ENCODE measurements around the gene TBC1D14.

TBC1D14 gene

DNA sequence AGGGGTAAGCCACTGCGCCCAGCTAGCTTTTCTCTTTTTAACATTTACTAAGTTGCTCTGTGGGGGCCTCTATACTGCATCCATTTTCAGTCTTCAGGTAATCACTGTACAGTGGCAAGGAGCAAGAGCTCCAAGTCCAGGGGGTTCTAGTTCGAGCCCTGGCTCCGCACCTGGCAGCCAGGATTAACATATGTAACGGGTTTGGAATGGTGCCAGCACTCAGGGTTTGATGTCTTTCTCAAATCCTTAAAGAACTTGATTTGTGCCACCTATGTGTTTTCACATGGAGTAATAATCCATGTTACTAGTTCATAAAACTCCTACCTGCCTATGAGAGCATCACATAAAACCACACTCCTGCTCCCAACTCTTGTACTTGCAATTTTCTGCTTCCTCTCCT lies 153.7 kb downstream of the TBC1D14 start:
- Histone ChIP-seq H3K9ac (ENCODE audit: low read depth in 1 of 2, low read length in 2 of 2) (no peak overlapping the region), H3K27ac (ENCODE audit: low read depth in 2 of 2, low read length in 2 of 2) (no peak overlapping the region), H3K27me3 (ENCODE audit: control insufficient read depth in 2 of 2, insufficient read depth in 2 of 2, low read length in 2 of 2) (no peaks in the 10 kb centered on the region), H3K4me3 (ENCODE audit: low read length in 2 of 2) (no peak overlapping the region), H3K4me1 (ENCODE audit: control insufficient read depth in 2 of 2, insufficient read depth in 2 of 2, low read length in 2 of 2) (peaks cover 10 to 11% of the 10 kb centered on the region in 2 donors), H3K36me3 (ENCODE audit: control insufficient read depth in 2 of 2, insufficient read depth in 2 of 2, low read length in 2 of 2) (peaks cover 34 to 51% of the 10 kb centered on the region in 2 donors), H3K9me3 (ENCODE audit: control insufficient read depth in 2 of 2, low read length in 2 of 2) (no peaks in the 10 kb centered on the region)

DNA sequence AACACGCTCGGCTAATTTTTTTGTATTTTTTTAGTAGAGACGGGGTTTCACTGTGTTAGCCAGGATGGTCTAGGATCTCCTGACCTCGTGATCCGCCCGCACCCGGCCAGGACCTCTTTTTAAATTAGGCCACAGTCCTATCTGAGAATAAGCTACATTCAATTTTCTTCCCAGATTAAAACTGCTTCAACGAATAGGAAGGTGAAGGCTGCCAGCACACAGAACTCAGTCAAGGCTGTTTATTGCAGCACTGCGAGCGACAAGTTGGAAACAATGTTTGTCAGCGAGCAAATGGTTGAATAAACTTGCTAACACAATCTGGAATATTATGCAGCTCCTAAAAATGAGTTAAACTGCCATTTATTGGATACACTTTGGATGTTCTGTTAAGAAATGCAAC lies 156.4 kb downstream of the TBC1D14 start:
- Histone ChIP-seq H3K9me3 (ENCODE audit: control insufficient read depth in 2 of 2, low read length in 2 of 2) (no peaks in the 10 kb centered on the region), H3K36me3 (ENCODE audit: control insufficient read depth in 2 of 2, insufficient read depth in 2 of 2, low read length in 2 of 2) (peaks cover 20 to 31% of the 10 kb centered on the region in 2 donors), H3K27ac (ENCODE audit: low read depth in 2 of 2, low read length in 2 of 2) (no peak overlapping the region), H3K4me3 (ENCODE audit: low read length in 2 of 2) (no peak overlapping the region), H3K4me1 (ENCODE audit: control insufficient read depth in 2 of 2, insufficient read depth in 2 of 2, low read length in 2 of 2) (peaks cover 11 to 17% of the 10 kb centered on the region in 2 donors), H3K9ac (ENCODE audit: low read depth in 1 of 2, low read length in 2 of 2) (no peak overlapping the region), H3K27me3 (ENCODE audit: control insufficient read depth in 2 of 2, insufficient read depth in 2 of 2, low read length in 2 of 2) (no peaks in the 10 kb centered on the region)

DNA sequence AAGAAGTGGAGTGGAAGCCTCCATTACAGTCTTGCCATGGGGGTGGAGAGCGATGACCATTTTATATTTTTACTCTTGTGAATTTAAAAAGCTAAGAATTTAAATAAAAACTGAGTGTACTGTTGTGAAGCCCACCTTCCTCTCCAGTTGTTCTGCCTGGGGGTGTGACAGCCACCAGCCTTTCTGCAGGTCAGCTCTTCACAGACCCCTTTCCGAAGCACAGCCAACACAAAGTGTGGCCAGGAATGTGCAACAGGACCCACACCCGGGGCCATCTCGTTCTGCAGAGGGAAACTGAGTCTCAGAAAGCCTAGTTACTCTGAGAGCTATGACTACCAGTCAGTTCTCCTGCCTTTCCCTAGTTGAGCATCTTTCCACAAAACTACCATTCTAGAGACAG lies 156.9 kb downstream of the TBC1D14 start:
- Histone ChIP-seq H3K36me3 (ENCODE audit: control insufficient read depth in 2 of 2, insufficient read depth in 2 of 2, low read length in 2 of 2) (peaks cover 17 to 26% of the 10 kb centered on the region in 2 donors), H3K27me3 (ENCODE audit: control insufficient read depth in 2 of 2, insufficient read depth in 2 of 2, low read length in 2 of 2) (no peaks in the 10 kb centered on the region), H3K4me1 (ENCODE audit: control insufficient read depth in 2 of 2, insufficient read depth in 2 of 2, low read length in 2 of 2) (peaks cover 11 to 17% of the 10 kb centered on the region in 2 donors), H3K9me3 (ENCODE audit: control insufficient read depth in 2 of 2, low read length in 2 of 2) (no peaks in the 10 kb centered on the region), H3K9ac (ENCODE audit: low read depth in 1 of 2, low read length in 2 of 2) (no peak overlapping the region), H3K27ac (ENCODE audit: low read depth in 2 of 2, low read length in 2 of 2) (no peak overlapping the region), H3K4me3 (ENCODE audit: low read length in 2 of 2) (peak overlapping the region; percentile 89 to 90)

DNA sequence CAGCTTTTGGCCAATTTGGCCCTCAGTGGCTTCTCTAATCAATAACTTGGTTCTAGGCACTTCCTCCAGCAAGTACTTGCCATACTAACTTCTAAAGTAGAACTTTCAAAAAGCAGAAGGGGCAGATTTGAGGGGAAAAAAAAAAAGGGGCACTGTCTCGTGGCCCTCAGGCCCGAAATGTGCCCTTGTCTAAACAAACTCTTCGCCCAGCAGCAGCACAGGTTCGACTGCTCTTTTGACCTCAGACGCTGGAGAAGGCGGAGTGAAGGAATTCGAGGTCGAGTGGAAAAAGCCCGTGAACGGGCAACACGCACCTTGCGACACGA lies 157.5 kb downstream of the TBC1D14 start:
- Histone ChIP-seq H3K4me1 (ENCODE audit: control insufficient read depth in 2 of 2, insufficient read depth in 2 of 2, low read length in 2 of 2) (peaks cover 11 to 17% of the 10 kb centered on the region in 2 donors), H3K9ac (ENCODE audit: low read depth in 1 of 2, low read length in 2 of 2) (peak overlapping the region; percentile 66 to 84), H3K4me3 (ENCODE audit: low read length in 2 of 2) (peak overlapping the region; percentile 89 to 90), H3K27ac (ENCODE audit: low read depth in 2 of 2, low read length in 2 of 2) (peak overlapping the region; percentile 74 to 86), H3K9me3 (ENCODE audit: control insufficient read depth in 2 of 2, low read length in 2 of 2) (no peaks in the 10 kb centered on the region), H3K36me3 (ENCODE audit: control insufficient read depth in 2 of 2, insufficient read depth in 2 of 2, low read length in 2 of 2) (peaks cover 11 to 20% of the 10 kb centered on the region in 2 donors), H3K27me3 (ENCODE audit: control insufficient read depth in 2 of 2, insufficient read depth in 2 of 2, low read length in 2 of 2) (no peaks in the 10 kb centered on the region)

DNA sequence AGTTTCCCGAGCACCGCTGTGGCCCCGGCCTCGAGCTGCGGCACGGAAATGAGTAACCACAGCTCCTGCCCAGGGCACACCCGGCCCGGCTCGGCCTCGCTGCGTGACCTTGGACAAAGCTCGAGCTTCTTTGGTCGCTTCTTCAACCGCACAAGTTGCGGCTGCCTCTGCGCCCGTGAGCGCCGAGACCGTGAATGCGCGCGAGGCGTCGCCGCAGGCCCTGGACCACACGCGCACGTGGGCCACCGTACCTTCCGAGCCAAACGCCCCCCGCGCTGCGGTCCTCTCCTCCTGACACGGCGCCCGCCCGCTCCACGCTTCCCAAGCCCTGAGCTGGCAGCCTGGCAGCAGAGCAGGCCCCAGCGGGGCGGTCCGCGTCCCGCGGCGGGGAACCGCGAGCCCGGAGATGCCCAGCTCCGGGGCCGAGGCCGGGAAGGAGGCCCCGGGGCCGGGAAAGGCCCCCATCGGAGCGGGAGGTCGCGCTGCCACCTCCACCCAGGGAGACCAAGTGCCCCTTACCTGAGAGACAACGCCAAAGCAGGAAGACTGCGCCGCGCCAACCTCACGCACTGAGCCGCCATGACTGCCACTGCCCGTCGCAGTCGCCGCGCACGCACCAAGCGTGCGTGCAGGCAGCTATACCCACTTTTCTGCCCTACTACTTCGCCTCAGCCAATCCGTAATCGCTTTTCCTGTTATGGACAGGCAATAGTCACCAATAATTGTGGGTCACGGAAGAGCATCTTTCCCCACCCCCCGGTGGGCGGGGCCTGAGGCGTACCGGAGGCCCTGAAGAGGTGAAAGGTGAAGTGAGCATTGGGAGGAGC lies 158.0 kb downstream of the TBC1D14 start, which contains the start of gene GRPEL1:
Gene GRPEL1 (minus strand): TSS at position 613 of the 827 bp plus-strand sequence. CDS start 32 bp downstream, at position 581.
- Histone ChIP-seq H3K9ac (ENCODE audit: low read depth in 1 of 2, low read length in 2 of 2) (peak within 1 kb of the TSS; percentile 72 to 84), H3K27ac (ENCODE audit: low read depth in 2 of 2, low read length in 2 of 2) (peak within 1 kb of the TSS; percentile 84 to 94), H3K36me3 (ENCODE audit: control insufficient read depth in 2 of 2, insufficient read depth in 2 of 2, low read length in 2 of 2) (peaks cover 10 to 18% of the 10 kb centered on the region in 2 donors), H3K27me3 (ENCODE audit: control insufficient read depth in 2 of 2, insufficient read depth in 2 of 2, low read length in 2 of 2) (no peaks in the 10 kb centered on the region), H3K4me1 (ENCODE audit: control insufficient read depth in 2 of 2, insufficient read depth in 2 of 2, low read length in 2 of 2) (peaks cover 11 to 17% of the 10 kb centered on the region in 2 donors), H3K9me3 (ENCODE audit: control insufficient read depth in 2 of 2, low read length in 2 of 2) (no peaks in the 10 kb centered on the region), H3K4me3 (ENCODE audit: low read length in 2 of 2) (peak within 1 kb of the TSS; percentile 89 to 90)

DNA sequence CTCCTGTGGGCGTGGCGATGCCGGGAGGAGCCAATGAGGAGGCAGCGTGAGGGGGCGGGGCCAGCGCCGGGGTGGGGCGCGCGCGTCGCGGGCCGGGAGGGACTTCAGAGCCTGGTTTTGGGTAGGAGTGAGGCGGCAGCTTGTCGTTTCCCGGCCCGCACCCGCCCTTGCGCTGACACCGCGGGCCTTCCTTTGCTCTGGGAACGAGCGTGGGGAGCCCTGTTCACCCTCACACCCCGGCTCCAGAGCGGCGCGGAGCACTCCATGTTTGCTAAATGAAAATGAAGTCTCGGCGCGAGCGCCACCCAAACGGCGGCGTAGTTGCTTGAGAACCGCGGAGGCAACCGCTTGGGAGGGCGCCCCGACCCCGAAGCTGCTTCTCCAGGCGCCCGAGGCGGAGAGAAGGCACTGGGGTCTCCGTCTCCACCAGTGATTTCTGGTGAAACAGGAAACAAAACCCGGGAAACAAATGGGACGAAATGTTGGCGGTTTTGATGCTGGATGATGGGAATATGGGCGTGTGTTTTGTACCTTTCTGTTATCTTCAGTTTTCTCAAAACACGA lies 158.7 kb downstream of the TBC1D14 start:
- no peaks in the 10 kb centered on the region for H3K27me3 ChIP-seq (ENCODE audit: control insufficient read depth in 2 of 2, insufficient read depth in 2 of 2, low read length in 2 of 2)
- H3K27ac ChIP-seq (ENCODE audit: low read depth in 2 of 2, low read length in 2 of 2) = peak overlapping the region; percentile 84 to 94
- no peaks in the 10 kb centered on the region for H3K9me3 ChIP-seq (ENCODE audit: control insufficient read depth in 2 of 2, low read length in 2 of 2)
- H3K4me1 ChIP-seq (ENCODE audit: control insufficient read depth in 2 of 2, insufficient read depth in 2 of 2, low read length in 2 of 2) = peaks cover 11 to 17% of the 10 kb centered on the region in 2 donors
- peak overlapping the region; percentile 72 to 82 for H3K9ac ChIP-seq (ENCODE audit: low read depth in 1 of 2, low read length in 2 of 2)
- peaks cover 7 to 13% of the 10 kb centered on the region in 2 donors for H3K36me3 ChIP-seq (ENCODE audit: control insufficient read depth in 2 of 2, insufficient read depth in 2 of 2, low read length in 2 of 2)
- H3K4me3 ChIP-seq (ENCODE audit: low read length in 2 of 2) = peak overlapping the region; percentile 64 to 89

DNA sequence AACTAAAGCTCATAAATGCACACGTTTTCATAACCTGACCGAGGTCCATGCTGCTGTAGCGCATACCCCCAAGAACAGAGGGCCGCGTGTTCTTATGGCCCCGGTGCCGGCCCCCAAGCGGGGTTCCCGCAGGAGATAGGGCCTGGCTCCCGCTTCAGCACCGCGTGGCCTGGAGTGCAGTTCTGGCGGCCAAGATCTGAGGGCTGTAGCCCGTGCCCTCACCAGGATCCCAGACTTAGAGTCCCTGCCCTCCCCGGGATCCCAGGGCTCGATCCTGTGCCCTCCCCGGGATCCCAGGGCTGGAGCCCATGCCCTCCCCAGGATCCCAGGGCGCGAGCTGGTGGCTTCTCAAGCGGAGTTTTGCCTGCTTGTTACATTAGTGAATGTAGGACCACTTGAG lies 159.3 kb downstream of the TBC1D14 start:
- Histone ChIP-seq H3K36me3 (ENCODE audit: control insufficient read depth in 2 of 2, insufficient read depth in 2 of 2, low read length in 2 of 2) (peaks cover 2 to 8% of the 10 kb centered on the region in 2 donors), H3K4me1 (ENCODE audit: control insufficient read depth in 2 of 2, insufficient read depth in 2 of 2, low read length in 2 of 2) (peaks cover 11 to 17% of the 10 kb centered on the region in 2 donors), H3K9ac (ENCODE audit: low read depth in 1 of 2, low read length in 2 of 2) (peak overlapping the region; percentile 72 to 82), H3K27ac (ENCODE audit: low read depth in 2 of 2, low read length in 2 of 2) (peak overlapping the region in 1 of 2 donors; percentile 94), H3K27me3 (ENCODE audit: control insufficient read depth in 2 of 2, insufficient read depth in 2 of 2, low read length in 2 of 2) (no peaks in the 10 kb centered on the region), H3K9me3 (ENCODE audit: control insufficient read depth in 2 of 2, low read length in 2 of 2) (no peaks in the 10 kb centered on the region), H3K4me3 (ENCODE audit: low read length in 2 of 2) (peak overlapping the region; percentile 64 to 81)

DNA sequence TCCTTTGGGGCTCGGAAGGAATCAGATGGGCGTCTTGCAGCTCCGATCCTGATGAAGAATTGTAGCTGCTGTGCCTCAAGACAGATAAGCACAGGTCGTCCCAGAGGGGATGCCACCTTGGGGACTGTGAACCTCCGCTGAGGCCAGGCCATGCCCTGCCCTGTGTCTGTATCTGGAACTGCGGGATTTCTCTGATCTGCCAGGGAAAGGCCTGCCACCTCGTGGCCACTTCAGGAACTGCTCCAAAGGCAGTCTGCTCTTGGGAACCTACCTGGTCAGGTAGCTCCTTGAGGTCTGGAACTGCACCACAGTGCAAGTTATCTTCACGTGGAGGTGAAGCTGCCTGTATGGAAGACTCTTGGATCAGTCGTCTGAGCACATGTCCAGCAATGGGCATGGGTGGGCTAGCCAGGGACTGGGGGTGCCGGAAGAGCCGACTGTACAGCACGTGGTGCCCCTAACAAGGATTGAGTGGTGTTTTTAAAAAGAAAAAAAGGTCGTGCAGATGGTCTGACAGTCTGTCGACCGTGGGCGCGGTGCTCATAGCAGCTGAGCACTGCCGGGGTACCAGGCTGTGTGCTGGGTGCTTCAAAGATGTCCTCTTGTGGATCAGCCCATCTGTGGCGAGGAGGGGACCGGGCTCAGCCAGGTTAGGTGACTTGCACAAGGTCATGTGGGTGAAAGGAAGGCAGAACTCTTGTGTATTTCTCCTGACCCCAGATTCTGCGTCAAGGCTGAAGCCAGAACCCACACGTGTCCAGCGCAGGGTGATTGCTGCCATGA lies 161.3 kb downstream of the TBC1D14 start:
- no peak overlapping the region for H3K9ac ChIP-seq (ENCODE audit: low read depth in 1 of 2, low read length in 2 of 2)
- peaks cover 11 to 17% of the 10 kb centered on the region in 2 donors for H3K4me1 ChIP-seq (ENCODE audit: control insufficient read depth in 2 of 2, insufficient read depth in 2 of 2, low read length in 2 of 2)
- no peak overlapping the region for H3K4me3 ChIP-seq (ENCODE audit: low read length in 2 of 2)
- H3K36me3 ChIP-seq (ENCODE audit: control insufficient read depth in 2 of 2, insufficient read depth in 2 of 2, low read length in 2 of 2) = no peaks in the 10 kb centered on the region
- H3K9me3 ChIP-seq (ENCODE audit: control insufficient read depth in 2 of 2, low read length in 2 of 2) = no peaks in the 10 kb centered on the region
- no peak overlapping the region for H3K27ac ChIP-seq (ENCODE audit: low read depth in 2 of 2, low read length in 2 of 2)
- H3K27me3 ChIP-seq (ENCODE audit: control insufficient read depth in 2 of 2, insufficient read depth in 2 of 2, low read length in 2 of 2) = no peaks in the 10 kb centered on the region

DNA sequence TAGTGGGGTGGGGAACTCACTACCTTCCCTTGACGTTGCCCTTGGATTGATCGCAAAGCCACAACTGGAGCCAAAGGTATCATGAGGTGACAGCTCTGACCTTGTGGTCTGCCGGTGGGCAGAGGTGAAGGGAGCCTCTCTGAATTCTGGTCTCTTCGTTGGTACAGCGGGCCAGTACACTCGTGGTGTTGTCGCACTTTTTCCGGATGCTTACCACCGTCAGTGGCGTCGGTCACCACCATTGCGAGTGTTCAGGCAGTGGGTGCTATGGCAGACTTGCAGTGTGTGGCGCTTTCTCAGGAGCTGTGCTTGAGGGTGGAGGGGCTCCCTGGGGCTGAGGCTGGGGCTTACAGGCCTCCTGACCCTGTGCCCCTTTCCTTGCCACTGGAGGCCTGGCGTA lies 163.4 kb downstream of the TBC1D14 start:
- no peaks in the 10 kb centered on the region for H3K27me3 ChIP-seq (ENCODE audit: control insufficient read depth in 2 of 2, insufficient read depth in 2 of 2, low read length in 2 of 2)
- no peak overlapping the region for H3K9ac ChIP-seq (ENCODE audit: low read depth in 1 of 2, low read length in 2 of 2)
- H3K4me1 ChIP-seq (ENCODE audit: control insufficient read depth in 2 of 2, insufficient read depth in 2 of 2, low read length in 2 of 2) = peaks cover 0 to 7% of the 10 kb centered on the region in 2 donors
- H3K4me3 ChIP-seq (ENCODE audit: low read length in 2 of 2) = no peak overlapping the region
- no peaks in the 10 kb centered on the region for H3K36me3 ChIP-seq (ENCODE audit: control insufficient read depth in 2 of 2, insufficient read depth in 2 of 2, low read length in 2 of 2)
- no peaks in the 10 kb centered on the region for H3K9me3 ChIP-seq (ENCODE audit: control insufficient read depth in 2 of 2, low read length in 2 of 2)
- H3K27ac ChIP-seq (ENCODE audit: low read depth in 2 of 2, low read length in 2 of 2) = no peak overlapping the region

Measured in mucosa of rectum (tissue), 2 donors.